GM21367 (cell line): ENCODE results near the gene CTSZ.
"Not testable (repeated sequence)": the region's sequence is repeated elsewhere in the genome, so short reads cannot be mapped to it uniquely, and the experiment has no call there.

ENCODE experiments used
- ATAC-seq: cut with Tn5 transposase; IDR thresholded peaks from one replicate; pipeline ENCODE4 v1.9.1; 2021; ENCODE audit not compliant: unreplicated experiment

CTSZ gene

DNA sequence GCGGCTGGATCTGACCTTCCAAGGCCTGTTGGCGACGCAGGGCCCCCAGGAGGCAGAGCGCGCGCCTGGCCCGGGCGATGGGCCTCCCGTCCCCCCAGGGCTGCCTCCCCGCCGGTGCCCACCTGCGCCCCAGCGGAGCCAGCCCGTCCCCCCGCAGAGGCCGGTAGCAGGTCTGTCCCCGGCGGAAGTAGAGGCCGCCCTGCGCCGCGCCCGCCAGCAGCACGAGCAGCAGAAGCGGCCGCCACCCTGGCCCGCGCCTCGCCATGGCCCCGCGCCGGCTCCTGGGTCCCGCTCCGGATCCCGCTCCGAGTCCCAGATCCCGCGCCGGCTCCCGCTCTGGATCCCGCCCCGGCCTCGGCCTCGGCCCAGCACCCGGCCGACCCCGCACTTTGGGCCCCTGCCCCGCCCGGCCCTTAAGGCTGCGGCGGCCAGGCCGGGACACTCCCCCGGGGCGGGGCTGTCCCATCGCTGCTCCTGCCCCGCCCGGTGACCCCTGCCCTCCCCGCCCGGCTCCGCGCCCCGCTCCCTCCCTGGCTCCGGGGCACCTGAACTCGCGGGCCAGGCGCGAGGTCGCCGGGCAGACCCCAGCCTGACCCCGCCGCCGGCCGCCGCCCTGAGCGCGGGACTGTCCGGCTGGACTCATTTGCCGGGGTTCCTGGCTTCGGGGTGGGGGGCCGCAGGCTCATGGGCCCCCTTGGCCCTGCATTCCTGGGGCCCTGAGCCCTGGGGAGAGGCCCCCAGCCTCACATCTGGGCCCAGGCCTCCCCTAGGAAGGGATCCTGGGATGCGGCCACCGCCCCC is at the start of gene CTSZ:
CTSZ (minus strand) TSS at position 391 of the 801 bp plus-strand sequence; CDS start at position 265, 126 bp downstream.
- ATAC-seq, result no peak

DNA sequence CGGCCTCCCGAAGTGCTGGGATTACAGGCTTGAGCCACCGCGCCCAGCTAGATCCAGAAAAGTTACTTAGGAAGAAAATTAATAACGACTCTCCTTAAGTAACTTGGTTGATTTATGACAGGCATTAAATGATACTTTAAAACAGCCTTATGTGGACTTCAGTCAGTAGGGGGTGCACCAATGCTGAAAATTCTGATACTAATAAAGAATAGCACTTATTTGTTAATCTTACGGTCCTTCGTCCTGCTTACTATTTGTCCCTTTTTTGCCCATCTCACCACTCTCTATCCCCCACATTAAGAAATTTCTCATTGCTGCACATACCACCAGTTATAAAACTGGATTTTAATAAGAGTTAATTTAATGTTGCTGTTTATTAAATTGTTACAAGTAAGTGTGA is 48.2 kb upstream of the CTSZ start:
- ATAC-seq, result no peak

DNA sequence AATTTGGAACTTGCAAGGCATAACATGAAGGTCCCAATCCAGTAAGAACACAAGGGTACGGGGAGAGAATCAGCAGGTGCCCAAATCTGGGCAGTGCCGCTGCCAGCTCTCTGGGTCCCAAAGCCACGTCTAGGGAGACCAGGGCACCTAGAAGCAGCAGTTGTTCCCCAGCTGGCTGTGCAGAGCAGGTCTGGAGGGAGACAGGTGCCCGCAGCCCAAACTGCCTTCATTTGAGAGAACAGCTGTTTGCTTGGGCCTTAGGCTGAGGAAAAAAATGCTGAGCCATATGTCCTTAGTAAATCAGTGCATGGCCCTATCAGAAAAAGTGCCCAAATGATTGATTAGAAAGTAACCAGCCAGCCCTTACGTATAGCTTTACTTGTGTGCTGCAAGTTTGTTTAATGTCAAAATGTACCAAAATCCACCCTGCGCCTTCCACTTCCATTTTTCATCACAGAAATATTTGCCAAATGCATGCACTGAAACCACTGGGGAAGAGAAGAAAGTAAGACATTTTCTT is 44.7 kb upstream of the CTSZ start:
- ATAC-seq, result no peak

DNA sequence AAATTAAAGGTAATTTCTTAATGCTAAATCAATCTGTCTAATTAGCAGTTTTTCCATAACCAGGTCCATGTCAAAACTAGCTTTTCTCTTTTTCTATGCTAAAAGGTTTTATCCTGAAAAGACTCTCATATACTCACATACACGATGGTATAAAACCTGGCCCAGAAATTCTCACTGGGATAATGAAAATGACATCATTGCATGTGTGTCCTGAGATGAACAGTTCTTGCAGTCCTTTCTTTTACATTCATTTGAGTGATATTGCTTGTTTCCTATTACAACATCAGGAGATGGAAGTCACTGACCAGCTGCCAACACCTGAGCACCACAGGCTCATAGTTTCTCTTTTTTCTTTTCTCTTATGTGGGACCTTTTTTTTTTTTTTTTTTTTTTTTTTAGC is 43.4 kb upstream of the CTSZ start:
- no peak for ATAC-seq

DNA sequence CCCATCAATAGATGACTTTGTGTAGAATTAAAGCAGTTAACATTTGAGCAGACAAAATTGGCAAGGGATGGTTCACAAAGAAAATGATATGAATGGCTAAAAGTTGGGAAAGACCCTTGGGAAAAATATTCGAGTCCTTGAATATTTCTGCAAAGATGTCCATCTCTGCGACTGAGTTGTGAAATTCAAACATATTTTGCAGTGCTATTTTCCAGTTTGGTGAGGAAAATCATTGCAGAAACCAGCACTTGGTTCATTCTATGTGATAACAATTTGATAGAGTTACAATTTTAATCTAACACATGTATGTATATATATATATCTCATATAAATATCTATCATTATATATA is 41.6 kb upstream of the CTSZ start:
- ATAC-seq, result no peak

DNA sequence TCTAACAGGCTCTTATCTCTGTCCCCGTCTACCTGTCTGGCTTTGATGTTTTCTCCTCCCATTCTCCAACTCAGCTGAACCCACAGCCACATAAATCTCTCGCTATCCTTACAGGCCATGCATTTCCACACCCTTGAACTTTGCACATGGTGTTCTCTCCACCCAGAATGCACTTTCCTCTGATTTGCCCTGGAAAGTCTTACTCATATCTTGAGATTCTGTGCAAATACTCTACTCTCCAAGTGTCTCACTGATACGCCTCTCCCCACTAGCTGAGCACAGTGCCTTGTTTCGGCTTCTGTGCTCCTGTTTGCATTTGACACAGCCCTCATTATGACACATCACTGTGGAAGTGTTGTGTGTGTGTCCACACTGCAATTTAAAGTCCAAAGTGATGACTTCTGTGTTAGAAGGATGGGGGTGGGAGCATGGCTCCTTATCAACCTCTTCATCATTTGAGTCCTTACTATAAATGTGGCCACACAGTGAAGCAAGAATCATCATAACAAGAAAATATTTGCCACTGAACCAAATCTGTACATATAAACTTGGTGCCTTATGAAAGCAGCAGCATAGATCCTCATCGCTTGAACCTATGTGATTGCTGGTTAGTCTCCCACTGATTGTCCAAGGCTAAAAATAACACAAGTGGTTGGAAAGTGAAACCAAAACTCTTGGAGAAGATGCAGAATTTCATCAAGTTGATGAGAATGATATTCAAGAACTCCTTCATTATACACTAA is 41.1 kb upstream of the CTSZ start:
- ATAC-seq, result no peak

DNA sequence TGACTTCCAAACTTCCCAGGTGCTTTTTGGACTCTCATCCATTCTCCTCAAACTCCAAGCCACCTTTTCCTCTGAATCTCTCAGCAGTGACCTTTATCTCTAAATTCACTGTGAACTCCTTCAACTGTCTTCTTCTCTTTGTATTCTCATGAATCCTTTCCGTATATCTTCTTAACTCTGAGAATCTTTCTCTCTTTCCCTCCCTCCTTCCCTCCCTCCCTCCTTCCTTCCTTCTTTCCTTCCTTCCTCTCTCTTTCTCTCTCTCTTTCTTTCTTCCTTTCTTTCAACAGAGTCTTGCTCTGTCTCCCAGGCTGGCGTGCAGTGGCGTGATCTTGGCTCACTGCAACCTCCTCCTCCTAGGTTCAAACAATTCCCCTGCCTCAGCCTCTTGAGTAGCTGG is 39.8 kb upstream of the CTSZ start:
- ATAC-seq, result no peak

DNA sequence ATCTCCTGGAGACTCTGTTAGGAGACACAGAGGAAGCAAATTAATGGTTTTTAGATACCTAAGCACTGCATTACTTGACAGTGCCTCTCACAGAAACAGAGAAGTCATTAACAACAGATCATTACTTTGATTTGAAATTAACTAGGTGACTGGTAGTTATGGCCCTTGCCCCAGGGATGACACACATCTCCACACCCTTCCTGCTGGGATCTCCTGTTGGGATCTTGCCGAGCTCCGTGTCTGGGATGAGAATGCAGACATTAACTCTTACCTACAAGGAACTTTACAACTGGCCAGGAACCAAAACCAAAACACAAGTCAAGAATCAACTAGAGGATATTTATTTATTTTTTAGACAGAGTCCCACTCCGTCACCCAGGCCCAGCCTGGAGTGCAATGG is 37.7 kb upstream of the CTSZ start:
- no peak for ATAC-seq

DNA sequence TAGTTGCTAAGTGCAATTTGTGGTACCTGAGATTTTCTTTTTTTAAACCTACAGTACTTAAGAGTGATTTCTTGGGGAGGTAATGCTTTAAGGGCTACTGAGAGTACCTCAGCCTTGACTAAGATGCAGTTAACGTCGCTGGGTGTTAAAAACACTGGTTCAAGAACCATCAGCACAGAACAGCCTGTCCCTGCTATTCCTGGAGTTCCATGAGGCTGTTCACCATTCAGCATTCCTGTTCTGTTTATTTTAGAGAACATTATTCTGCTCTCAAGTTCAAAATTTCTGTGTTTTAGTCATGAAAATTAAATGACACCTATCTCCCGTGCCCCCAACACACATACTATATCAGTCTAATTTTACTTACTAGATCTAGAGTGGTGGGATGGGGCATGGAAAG is 37.2 kb upstream of the CTSZ start:
- ATAC-seq, result no peak

DNA sequence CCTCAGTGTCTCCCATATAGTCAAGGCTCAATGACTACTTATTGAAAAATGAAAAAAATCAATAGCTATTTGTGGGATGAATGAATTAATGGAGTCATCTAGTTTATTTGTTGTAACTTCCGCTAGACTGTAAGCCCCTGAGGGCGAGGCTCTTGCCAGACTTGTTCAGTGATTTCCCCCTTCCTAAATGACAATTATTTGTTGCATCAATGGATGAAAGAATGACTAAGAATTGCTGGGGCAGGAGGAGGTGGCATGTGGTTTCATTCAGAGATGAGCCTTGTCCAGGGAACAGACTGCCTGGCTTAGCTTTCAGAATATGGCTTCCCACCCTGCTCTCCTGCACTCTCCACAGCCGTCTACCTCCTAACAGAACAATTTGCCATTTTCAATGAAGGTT is 36.6 kb upstream of the CTSZ start:
- ATAC-seq, result no peak

DNA sequence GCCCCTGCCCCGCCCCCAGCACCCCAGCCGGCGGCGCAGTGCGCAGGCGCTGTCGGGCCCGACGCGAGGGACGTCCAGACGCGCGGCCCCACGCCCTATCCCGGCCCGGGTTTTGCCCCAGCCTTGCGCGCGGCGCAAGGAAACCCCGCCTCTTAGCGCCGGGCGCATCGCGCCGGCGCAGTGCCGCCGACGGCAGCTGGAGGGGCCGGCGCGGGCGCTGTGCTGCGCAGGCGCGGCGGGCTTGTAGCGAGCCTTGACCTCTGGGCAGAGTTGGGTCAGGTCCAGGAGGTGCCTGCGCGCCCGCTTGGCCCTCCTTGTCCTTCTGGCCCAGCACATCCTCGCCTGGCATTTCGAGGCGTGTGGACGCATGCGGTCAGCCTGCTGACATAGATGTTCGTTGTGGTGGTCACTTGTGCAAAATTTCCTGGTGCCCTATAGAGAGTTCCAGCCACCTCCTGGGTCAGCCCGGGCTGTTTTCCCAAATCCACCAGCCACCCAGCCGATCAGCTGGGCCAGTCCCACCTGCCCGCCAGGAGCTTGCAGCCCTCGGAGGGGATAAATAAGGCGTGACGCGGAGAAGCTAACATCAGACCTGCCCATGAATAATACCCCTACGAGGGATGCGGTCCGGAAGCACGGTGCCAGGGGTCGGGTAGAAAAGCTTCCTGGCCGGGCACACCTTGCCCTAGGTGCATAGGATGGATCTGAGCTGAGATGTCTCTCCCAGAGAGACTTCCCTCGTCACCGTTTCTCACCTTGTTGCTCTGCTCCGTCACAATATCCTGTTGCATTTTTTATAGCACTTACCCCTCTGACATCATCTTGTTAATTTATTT is 36.0 kb upstream of the CTSZ start:
- ATAC-seq, result peak; percentile 84

DNA sequence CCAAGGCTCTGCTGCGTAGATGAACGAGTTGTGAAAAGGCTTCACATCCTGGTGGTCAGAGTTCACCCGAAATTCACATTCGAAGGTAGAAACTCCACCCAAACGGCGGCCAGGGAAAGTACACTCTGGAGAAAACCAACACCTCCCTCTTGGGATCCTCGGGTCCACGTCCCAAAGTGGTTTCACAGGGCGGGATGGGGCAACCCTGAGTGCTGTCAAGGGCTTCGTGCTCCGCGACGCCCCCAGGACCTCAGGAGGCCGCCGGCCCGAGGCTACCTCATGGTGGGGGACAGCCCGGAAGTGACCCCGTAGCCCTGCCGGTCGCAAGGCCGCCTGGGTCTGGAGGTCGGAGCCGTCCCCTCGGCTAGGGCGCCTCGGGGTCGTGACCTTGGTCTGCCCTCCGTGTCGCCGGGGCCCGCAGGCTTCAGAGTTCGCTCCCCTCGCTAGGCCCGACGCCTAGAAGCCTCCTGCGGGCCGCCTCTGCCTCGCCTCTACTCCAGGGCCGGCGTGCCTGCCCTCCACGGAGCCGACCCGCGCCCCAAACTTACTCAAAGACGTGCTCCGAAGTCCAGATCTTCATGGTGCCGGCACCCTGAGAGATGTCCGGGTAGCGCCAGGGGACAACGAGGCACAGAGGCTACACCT is 35.2 kb upstream of the CTSZ start, which contains the start of gene PRELID3B:
PRELID3B (minus strand) TSS at position 636 of the 645 bp plus-strand sequence; CDS start at position 580, 56 bp downstream.
- peak; percentile 25 for ATAC-seq

DNA sequence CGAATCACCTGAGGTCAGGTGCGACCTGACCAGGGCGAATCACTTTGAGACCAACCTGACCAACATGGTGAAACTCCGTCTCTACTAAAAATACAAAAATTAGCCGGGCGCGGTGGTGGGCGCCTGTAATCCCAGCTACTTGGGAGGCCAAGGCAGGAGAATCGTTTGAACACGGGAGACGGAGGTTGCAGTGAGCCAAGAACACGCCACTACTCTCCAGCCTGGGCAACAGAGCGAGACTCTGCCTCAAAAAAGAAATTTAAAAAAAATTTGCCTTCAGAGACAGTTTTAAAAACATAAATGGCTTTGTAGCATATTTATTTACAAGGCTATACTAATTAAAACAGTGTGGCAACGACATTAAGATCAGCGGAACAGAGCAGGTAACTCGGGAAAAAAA is 34.4 kb upstream of the CTSZ start:
- not testable (repeated sequence) for ATAC-seq

DNA sequence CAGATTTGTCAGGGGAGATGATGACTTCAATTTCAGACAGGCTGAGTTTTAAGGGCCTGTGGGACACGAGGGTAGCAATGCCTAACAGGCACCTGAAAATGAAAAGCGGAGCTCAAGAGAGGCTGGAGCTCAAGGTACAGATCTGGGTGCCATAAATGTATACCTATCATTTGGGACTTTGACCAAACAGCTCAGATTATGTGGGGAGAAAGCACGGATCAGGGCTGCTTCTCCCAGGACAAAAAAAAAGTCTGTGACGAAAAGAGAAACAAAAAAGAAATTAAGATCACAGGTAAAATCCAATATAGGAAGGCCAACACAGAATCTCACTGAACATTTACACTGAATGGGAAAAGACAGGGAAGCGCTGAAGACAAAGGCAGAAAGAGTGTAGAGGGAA is 33.6 kb upstream of the CTSZ start:
- ATAC-seq, result no peak

DNA sequence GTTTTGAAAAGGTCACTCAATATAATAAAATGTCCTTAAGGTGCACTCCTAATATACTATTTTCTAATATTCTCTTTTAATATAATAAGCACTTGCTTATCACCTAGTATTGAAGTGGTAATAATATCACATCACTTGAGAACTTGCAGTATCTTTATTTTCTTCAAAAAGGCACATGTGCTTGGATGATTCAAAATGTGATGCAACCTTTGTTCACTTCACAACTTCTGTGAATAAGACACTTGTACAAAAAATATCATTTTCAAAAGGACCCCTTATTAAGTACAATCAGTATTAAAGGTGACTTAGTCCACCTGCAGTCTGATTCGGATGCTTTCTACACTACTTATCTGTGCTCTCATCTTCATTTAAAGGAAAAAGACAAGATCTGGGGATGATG is 32.2 kb upstream of the CTSZ start:
- no peak for ATAC-seq

DNA sequence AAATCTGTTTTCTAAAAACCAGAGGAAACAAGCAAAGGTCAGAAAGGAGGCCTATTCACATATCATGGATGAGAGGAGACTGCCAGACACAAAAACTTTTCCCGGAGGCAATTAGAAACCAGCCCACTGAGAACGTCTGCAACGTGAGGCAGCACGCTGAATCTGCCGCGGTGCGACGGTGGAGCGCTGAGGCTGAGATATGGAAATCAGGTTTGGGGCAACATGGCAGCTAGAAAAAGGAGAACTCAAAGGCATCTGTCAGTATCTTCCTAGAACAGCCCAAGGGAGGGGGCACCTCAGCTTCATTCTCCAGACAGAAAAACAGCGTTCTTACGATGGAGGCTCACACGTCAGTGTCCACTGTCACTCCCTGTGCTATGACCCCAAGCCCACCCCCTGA is 30.3 kb upstream of the CTSZ start:
- ATAC-seq, result no peak

DNA sequence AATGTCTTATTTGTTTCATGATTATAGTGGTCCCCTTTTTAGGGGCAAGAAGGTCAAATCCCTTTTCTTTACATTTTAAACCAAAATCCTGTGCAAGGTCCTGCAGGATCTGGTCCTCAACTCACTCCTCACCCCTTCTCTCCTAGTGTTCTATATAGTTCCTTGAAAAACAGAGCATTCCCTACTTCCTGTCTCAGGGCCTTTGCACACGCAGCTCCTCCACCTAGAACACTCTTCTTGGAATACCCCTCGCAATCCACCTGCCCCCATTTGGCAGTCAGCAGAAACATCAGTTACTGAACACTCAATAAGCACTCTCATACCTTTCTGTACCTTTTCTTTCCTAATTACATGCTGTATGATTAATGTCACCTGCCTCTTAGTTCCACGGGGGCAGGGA is 28.3 kb upstream of the CTSZ start:
- ATAC-seq, result no peak

DNA sequence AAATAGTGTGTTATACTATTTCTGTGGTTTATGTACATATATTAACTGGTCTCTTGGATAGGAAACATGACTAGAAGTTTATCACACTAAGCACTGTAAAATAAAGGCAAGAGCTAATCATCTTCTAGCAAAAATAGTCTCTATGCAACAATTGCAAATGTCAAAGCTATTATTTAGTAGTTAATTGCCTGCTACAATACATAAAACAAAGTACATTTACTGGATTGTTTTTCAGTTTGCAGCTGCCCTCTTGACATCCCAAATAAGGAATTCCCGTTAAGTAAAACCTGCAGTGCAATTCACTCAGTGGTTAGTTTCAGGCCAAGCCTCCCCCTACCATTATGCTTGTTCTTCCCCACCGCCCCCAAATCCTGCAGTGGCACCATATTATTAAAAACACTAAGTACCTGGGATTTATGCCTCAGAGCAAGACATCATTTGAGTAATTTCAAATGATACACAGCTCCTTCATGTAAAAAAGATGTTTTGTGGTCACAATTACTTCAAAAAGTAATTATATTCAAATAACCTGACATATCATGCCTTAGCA is 26.6 kb upstream of the CTSZ start:
- ATAC-seq, result no peak

DNA sequence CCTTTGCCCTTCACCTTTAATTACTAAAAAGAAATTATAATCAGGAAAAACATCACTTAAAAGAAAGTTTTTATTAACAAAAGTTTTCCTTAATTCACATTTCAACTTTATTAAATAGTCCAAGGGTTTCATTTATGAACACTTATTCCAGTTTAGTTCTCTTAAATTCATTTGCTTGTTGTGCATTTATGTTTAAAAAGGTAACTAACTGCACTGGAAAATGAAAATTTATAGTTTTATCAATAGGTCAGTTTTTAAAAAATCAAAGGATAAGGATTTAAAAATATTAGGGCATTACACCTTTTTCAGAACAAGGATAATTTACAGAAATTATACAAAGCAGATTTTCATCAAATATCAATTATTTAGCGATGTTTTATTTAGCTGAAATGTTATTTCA is 26.0 kb upstream of the CTSZ start:
- ATAC-seq, result no peak

DNA sequence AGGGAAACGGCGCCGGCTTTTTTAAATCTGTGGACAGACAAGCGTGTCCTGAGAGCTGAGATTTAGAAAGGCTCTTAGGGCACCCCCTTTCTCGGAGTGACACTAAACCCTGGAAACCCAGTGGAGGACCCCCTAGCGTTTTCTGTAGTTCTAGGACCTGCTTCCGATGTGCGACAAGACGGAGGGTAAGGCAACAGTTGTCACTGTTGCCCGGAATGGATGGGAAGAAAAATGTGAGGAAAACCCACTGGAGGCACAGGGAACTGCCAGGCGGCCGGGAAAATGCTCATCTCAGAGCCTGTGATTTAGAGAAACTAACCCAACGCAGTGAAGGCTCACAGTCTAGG is 25.6 kb upstream of the CTSZ start:
- no peak for ATAC-seq
